Measurements from ENCODE around the gene TWIST2.

- no peak for TF ChIP-seq CREB1 (IDR thresholded peaks at IDR 0.05; ENCODE audit: low read depth)
- TF ChIP-seq RAD21 (IDR thresholded peaks at IDR 0.05; ENCODE audit: low read depth): no peak
- no peak for TF ChIP-seq MAX (IDR thresholded peaks at IDR 0.05)
- TF ChIP-seq CEBPB (IDR thresholded peaks at IDR 0.05): no peak
- no peak for TF ChIP-seq EGR1 (IDR thresholded peaks at IDR 0.05)
- no peak for TF ChIP-seq TAF1 (IDR thresholded peaks at IDR 0.05; ENCODE audit: low read depth)
- no peak for TF ChIP-seq TCF12 (IDR thresholded peaks at IDR 0.05; ENCODE audit: low read depth)
- TF ChIP-seq, protein P1, sequence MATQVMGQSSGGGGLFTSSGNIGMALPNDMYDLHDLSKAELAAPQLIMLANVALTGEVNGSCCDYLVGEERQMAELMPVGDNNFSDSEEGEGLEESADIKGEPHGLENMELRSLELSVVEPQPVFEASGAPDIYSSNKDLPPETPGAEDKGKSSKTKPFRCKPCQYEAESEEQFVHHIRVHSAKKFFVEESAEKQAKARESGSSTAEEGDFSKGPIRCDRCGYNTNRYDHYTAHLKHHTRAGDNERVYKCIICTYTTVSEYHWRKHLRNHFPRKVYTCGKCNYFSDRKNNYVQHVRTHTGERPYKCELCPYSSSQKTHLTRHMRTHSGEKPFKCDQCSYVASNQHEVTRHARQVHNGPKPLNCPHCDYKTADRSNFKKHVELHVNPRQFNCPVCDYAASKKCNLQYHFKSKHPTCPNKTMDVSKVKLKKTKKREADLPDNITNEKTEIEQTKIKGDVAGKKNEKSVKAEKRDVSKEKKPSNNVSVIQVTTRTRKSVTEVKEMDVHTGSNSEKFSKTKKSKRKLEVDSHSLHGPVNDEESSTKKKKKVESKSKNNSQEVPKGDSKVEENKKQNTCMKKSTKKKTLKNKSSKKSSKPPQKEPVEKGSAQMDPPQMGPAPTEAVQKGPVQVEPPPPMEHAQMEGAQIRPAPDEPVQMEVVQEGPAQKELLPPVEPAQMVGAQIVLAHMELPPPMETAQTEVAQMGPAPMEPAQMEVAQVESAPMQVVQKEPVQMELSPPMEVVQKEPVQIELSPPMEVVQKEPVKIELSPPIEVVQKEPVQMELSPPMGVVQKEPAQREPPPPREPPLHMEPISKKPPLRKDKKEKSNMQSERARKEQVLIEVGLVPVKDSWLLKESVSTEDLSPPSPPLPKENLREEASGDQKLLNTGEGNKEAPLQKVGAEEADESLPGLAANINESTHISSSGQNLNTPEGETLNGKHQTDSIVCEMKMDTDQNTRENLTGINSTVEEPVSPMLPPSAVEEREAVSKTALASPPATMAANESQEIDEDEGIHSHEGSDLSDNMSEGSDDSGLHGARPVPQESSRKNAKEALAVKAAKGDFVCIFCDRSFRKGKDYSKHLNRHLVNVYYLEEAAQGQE (IDR thresholded peaks at IDR 0.05; ENCODE audit: low read depth): no peak
Observed at GRCh38 chr2:238905644-238906043, 57.8 kb downstream of the TWIST2 start.
